HG02885 (cell line): ENCODE measurements around the gene SHQ1.
A peak's percentile ranks its signal among the peaks of the same experiment; 100 is the strongest.

Experiments used
- ATAC-seq: cut with Tn5 transposase; IDR thresholded peaks from one replicate; pipeline ENCODE4 v1.9.1; 2021; ENCODE audit warnings: mild to moderate bottlenecking; ENCODE audit not compliant: unreplicated experiment, poor library complexity

SHQ1 gene

GRCh38 chr3:72855001-72855400 lies 6.8 kb upstream of the SHQ1 start:
- no peak for ATAC-seq

GRCh38 chr3:72848703-72849081 lies 447 bp upstream of the SHQ1 start:
- ATAC-seq = peak; percentile 57

- ATAC-seq = no peak
Measured at GRCh38 chr3:72847282-72847681, 963 bp downstream of the SHQ1 start.

GRCh38 chr3:72846166-72846565 lies 2.1 kb downstream of the SHQ1 start:
- ATAC-seq = no peak

GRCh38 chr3:72844436-72844993 lies 3.7 kb downstream of the SHQ1 start:
- ATAC-seq = no peak

GRCh38 chr3:72839057-72839456 lies 9.2 kb downstream of the SHQ1 start:
- ATAC-seq = no peak

GRCh38 chr3:72836923-72837322 lies 11.3 kb downstream of the SHQ1 start:
- no peak for ATAC-seq

GRCh38 chr3:72836416-72836815 lies 11.8 kb downstream of the SHQ1 start:
- no peak for ATAC-seq

- no peak for ATAC-seq
Measured at GRCh38 chr3:72830452-72831223, 17.6 kb downstream of the SHQ1 start.

- ATAC-seq = no peak
Measured at GRCh38 chr3:72829701-72830100, 18.5 kb downstream of the SHQ1 start.

- peak; percentile 46 for ATAC-seq
Measured at GRCh38 chr3:72821161-72821781, 27.0 kb downstream of the SHQ1 start.

- no peak for ATAC-seq
Measured at GRCh38 chr3:72820415-72820814, 27.8 kb downstream of the SHQ1 start.

GRCh38 chr3:72818905-72819304 lies 29.3 kb downstream of the SHQ1 start:
- ATAC-seq = no peak

GRCh38 chr3:72818092-72818773 lies 30.0 kb downstream of the SHQ1 start:
- no peak for ATAC-seq

GRCh38 chr3:72816862-72817355 lies 31.3 kb downstream of the SHQ1 start:
- peak; percentile 50 for ATAC-seq

GRCh38 chr3:72814308-72814707 lies 33.9 kb downstream of the SHQ1 start:
- ATAC-seq = peak; percentile 71

- no peak for ATAC-seq
Measured at GRCh38 chr3:72812201-72812600, 36.0 kb downstream of the SHQ1 start.

GRCh38 chr3:72811571-72811970 lies 36.7 kb downstream of the SHQ1 start:
- no peak for ATAC-seq

- no peak for ATAC-seq
Measured at GRCh38 chr3:72810659-72811434, 37.4 kb downstream of the SHQ1 start.

- no peak for ATAC-seq
Measured at GRCh38 chr3:72810063-72810462, 38.2 kb downstream of the SHQ1 start.
